HEK293 (cell line): ENCODE measurements around the gene EPB41L5.

ENCODE experiments used
- CTCF ChIP-seq: fragments of 450-650 bp; formaldehyde crosslinking; IDR thresholded peaks from 2 replicates; pipeline ENCODE4 v1.5.1; 2016; ENCODE audit warnings: missing biosample characterization, missing genetic modification characterization
- PBX3 ChIP-seq: sonication (generic); formaldehyde crosslinking; IDR thresholded peaks from 2 replicates; pipeline ENCODE4 v1.8.1; 2022; ENCODE audit warnings: mild to moderate bottlenecking, moderate library complexity, missing genetic modification reagents
- YY1 ChIP-seq: fragments of 450-650 bp; formaldehyde crosslinking; IDR thresholded peaks from 2 replicates; pipeline ENCODE4 v1.5.1; 2018; ENCODE audit warnings: missing biosample characterization, missing genetic modification characterization
- ZBTB17 ChIP-seq: fragments of 450-650 bp; formaldehyde crosslinking; IDR thresholded peaks from 2 replicates; pipeline ENCODE4 v1.5.1; 2016; ENCODE audit warnings: missing biosample characterization, missing genetic modification characterization
- ZBTB49 ChIP-seq: fragments of 450-650 bp; formaldehyde crosslinking; IDR thresholded peaks from 2 replicates; pipeline ENCODE4 v1.5.1; 2016; ENCODE audit warnings: missing biosample characterization, missing genetic modification characterization, low read depth
- ZFP3 ChIP-seq: fragments of 450-650 bp; formaldehyde crosslinking; IDR thresholded peaks from 2 replicates; pipeline ENCODE4 v1.5.1; 2016; ENCODE audit warnings: low read depth, missing biosample characterization, missing genetic modification characterization
- ZNF132 ChIP-seq: fragments of 450-650 bp; formaldehyde crosslinking; IDR thresholded peaks from 2 replicates; pipeline ENCODE4 v1.5.1; 2017; ENCODE audit warnings: missing biosample characterization, missing genetic modification characterization, borderline replicate concordance
- ZNF138 ChIP-seq: fragments of 450-650 bp; formaldehyde crosslinking; IDR thresholded peaks from 2 replicates; pipeline ENCODE4 v1.5.1; 2016; ENCODE audit warnings: missing biosample characterization, missing genetic modification characterization, borderline replicate concordance
- ZNF2 ChIP-seq: fragments of 450-650 bp; formaldehyde crosslinking; IDR thresholded peaks from 2 replicates; pipeline ENCODE4 v1.5.1; 2016; ENCODE audit warnings: missing biosample characterization, missing genetic modification characterization
- ZNF670 ChIP-seq: fragments of 450-650 bp; formaldehyde crosslinking; IDR thresholded peaks from 2 replicates; pipeline ENCODE4 v1.5.1; 2016; ENCODE audit warnings: missing biosample characterization, missing genetic modification characterization, low read depth
- ZSCAN5A ChIP-seq: fragments of 450-650 bp; formaldehyde crosslinking; IDR thresholded peaks from 2 replicates; pipeline ENCODE4 v1.5.1; 2016; ENCODE audit warnings: missing biosample characterization, missing genetic modification characterization

- TF ChIP-seq CTCF (tag by site-specific recombination) (no peak), PBX3 (CRISPR knock-in tag) (no peak), ZNF132 (no peak), ZNF2 (tag by site-specific recombination) (no peak), ZNF670 (tag by site-specific recombination) (no peak), ZBTB49 (tag by site-specific recombination) (no peak), ZFP3 (no peak), YY1 (no peak), ZBTB17 (no peak), ZNF138 (no peak), ZSCAN5A (tag by site-specific recombination) (no peak)
Observed at GRCh38 chr2:120111193-120111592, 98.3 kb downstream of the EPB41L5 start.
